GM21723 (cell line): Measurements from ENCODE around the gene EARS2.
"Not testable (repeated sequence)": the region's sequence is repeated elsewhere in the genome, so short reads cannot be mapped to it uniquely, and the experiment has no call there.

Experiments
- ATAC-seq: cut with Tn5 transposase; IDR thresholded peaks from one replicate; pipeline ENCODE4 v1.9.1; 2021; ENCODE audit warnings: mild to moderate bottlenecking, moderate library complexity; ENCODE audit not compliant: unreplicated experiment

The EARS2 gene

DNA sequence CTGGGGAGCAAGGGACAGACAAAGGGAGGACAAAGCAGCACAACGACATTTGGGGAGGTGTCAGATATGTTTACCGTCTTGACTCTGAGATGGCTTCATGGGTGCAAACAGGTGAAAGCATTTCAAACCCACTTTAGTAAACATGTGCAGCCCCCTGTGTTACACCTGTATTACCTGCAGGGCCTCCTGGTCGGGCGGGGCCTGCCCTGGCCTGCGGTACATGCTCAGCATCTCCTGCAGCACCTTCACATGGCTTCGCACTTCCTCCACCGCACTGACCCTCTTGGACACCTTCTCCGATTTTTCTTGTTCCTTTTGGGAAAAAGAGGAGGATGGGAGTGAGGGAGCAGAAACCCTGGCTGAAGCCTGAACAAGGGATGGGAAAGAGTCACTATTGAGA is 71.3 kb downstream of the EARS2 start:
- no peak for ATAC-seq

DNA sequence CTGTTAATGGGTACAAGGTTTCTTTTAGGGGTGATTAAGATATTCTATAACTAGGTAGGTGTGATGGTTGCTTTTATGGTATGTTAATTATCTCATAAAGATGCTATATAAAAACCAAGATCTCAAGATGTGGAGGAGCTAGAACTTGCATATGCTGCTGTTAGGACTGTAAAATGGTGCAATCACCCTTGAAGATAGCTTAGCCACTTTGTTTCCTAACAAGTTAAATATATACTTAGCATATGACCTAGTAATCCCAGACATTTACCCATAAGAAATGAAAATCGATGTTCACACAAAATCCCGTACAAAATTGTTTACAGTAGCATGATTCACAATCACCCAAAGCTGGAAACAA is 71.9 kb downstream of the EARS2 start:
- no peak for ATAC-seq

DNA sequence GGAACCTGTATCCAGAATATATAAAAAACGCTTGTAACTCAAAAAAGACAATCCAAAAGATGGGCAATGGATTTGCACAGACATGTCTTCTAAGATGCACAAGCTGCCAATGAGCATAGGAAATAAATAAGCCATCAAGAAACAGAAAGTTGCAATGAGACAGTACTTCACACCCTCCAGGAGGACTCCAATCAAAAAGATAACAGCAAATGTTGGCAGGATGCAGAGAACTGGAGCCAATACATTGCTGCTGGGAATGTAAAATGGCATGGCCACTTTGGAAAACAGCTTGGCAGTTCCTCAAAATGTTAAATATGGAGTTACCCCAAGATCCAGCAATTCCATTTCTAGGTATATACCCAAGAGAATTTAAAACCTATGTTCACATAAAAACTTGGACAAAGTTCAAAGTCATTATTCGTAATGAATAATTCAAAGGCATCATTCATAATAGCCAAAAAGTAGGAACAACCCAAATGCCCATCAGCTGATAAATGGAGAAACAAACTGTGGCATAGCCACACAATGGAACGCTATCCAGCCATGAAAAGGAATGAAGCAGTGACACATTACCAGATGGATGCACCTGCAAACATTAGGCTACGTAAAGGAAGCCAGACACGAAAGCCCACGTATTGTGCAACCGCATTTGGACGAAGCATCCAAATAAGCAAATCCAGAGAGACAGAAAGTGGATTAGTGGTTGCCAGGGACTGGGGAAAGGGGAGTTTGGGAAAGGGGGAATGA is 72.5 kb downstream of the EARS2 start:
- no peak for ATAC-seq

DNA sequence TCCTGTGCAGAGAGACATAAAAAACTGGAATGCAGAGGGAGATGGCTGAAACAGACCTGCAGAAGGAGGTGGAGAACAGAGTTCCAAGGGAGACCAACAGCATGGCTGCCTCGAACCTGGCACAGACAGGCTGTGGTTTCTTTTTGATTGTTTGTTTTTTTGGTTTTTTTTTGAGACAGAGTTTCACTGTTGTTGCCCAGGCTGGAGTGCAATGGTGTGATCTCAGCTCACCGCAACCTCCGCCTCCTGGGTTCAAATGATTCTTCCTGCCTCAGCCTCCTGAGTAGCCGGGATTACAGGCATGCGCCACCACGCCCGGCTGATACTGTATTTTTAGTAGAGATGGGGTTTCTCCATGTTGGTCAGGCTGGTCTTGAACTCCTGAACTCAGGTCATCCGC is 73.7 kb downstream of the EARS2 start:
- not testable (repeated sequence) for ATAC-seq

DNA sequence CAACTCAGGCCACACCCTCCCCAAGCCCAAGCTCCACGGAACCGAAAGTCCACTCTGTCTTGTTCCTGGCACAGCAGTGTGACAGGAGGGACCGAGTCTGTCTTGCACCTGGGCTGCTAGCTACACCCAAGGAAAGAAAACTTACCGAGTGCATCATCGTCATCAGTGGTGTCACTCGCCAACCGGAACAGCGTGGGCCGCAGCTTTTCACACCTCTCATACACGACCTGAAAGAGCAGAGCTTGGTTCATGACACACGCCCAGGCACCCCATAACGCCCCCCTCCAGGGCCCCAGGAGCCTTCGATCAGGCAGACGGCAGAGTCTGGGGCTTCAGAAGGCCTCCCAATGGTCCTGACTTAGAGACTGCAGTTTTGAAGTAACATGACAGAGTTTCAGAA is 74.4 kb downstream of the EARS2 start:
- no peak for ATAC-seq

DNA sequence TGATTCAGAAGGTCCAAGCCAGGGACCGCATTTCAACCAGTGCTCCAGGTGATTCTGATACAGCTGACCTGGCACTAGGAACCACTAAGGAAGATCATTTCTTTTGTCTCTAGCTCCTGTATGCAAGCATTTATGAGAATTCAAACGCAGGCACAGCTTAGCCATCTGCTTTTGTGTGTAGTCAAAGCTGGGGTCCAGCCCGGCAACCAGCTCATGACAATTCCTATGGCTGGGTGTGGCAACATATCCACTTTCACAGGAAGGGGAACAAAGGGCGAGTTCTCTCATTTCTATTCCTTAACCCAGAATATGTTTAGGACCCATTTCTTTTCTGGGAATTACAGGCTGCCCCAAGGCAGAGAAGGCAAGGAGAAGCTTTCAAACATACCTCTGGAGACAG is 76.9 kb downstream of the EARS2 start:
- ATAC-seq: no peak

DNA sequence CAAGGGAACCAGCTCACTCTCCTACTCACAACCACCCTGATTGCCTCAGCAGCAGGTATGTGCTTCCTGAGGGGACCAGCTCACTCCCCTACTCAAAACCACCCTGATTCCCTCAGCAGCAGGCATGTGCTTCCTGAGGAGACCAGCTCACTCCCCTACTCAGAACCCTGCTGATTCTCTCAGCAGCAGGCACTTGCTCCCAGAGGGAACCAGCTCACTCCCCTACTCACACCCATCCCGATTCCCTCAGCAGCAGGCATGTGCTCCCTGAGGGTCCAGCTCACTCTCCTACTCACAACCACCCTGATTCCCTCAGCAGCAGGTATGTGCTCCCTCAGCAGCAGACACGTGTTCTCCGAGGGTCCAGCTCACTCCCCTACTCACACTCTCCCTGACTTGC is 78.0 kb downstream of the EARS2 start:
- no peak for ATAC-seq

DNA sequence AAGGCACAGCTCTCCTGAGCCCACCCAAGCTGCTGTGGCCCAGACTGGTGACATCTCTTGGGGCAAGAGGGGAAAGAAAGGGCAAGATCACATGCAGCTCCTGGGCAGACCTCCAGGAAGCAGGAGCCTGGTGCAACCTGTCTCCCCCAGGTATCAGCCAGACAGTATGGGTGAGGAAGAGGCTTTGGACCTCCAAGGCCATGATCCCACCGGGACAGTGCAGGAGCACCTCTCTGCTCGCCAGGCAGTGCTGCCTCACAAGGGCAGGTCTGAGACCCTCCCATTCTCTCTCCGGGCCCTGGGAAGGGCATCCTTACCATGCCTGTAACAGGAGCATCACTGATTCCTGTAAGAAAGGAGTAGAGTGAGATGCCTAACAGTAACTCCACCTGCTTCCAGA is 78.6 kb downstream of the EARS2 start:
- ATAC-seq: no peak

DNA sequence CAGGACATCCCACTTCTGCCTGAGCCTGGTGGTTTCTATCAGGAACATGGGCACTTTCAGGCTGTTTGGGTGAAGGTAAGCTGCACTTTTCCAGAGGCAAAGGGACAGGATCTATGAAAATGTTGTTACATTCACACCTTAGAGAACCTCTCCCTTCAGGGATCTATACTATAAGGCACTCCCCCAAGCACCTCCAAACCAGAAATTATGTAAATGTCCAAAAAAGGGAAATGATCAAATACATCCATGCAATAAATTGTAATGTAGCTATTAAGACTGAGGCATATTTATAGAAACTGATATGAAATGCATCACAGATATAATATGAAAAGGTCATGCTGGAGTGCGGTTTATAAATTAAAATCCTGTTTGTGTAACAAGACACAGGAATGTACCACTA is 80.9 kb downstream of the EARS2 start:
- no peak for ATAC-seq
